SK-N-DZ (cell line): ENCODE data around the gene TRIO.
"Not testable (repeated sequence)": the region's sequence is repeated elsewhere in the genome, so short reads cannot be mapped to it uniquely, and the experiment has no call there.

ENCODE experiments used
- DNase-seq: peaks from one replicate; pipeline ENCODE4 v3.0.0-alpha.2; 2015; ENCODE audit warnings: low spot score

The TRIO gene

DNA sequence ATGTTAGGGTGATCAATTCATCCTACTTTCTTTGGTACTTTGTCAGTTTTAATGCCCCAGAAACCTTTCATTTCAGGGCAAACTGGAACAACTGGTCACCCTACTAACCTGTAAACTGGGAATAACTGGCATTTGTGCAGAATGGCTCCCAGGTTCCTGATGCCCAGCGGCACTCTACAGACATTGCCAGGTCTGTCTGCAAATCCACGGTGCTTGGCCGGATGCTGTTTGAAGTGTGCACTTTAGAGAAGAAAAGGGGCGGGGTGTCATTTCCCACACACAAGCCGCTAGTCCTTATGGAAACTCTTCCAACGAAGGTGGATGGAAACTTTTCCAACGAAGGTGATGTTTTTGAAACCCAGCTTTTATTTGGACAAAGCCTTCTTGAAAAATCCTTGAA is 388.5 kb downstream of the TRIO start:
- DNase-seq: no peak

DNA sequence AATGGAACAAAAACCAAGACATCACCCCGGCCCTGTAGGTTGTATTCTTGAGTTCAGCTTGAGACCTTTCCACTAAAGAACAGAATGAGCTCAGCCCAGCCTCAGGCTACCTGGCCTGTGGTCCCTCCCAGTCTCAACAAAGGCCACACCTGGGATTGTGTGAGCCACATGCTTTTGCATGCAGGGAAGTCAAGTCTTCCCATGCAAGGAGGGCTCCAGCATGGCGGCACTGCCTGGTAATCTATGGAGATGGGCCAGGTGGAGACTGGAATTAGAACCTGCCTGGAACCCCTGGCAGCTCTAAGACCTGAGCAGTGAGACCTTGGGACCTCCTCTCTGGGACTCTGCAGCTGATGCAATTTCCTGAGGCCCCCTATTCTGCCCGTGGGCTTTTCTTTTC is 389.0 kb downstream of the TRIO start:
- DNase-seq: no peak

DNA sequence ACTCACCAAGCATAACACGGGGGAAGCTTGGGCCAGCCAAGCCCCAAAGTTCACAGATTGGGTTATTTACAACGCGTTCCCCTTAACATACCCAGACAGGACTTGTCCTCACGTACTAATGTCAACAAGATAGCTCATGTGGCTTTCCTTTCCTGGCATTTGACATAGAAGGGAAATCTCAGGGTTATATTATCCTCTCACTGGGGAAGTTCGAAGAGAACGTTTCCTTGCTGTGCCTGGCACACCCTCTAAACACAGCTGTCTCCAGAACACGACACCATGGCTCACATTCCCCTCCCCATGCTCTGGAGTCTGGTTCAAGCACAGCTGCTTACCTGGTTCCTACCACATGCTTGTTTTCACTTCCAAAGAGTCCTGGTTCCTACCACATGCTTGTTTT is 391.6 kb downstream of the TRIO start:
- DNase-seq: no peak

DNA sequence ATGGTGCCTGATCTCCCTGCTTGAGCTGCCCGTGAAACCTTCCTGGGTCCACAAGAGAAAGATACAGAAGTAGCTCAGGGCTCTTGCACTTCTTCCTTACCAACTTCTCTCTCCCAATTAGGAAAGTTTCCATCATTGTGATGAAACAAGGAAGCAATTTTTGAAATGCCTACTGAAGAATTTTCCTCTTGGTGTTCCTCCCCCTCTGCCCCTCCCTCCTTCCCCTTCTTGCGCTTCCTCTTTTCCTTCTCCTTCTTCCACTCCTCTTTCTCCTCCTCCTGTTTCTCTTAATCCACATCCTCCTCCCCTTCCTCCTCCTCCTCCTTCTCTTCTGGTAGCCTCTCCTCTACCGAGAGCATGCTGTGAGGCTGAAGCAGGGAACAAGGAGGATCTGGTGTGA is 402.2 kb downstream of the TRIO start:
- DNase-seq: no peak

DNA sequence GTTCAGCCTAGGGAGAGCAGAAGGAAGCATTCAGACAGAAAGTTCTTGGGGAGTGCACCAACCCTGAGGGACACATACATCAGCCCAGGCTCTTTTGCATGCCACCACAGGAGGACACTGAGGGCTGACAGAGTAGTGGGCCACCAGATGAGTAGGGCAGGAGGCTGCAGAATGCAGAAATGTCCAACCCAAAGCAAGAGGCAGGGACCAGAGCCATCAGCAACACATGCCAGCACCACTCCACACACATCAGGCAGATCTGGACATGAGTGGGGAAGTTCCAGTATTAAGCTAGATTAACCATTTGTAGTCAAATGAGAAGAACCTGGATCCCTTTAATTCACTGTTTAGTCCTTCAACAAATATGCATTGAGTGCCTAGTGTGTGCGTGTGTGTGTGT is 402.7 kb downstream of the TRIO start:
- no peak for DNase-seq

DNA sequence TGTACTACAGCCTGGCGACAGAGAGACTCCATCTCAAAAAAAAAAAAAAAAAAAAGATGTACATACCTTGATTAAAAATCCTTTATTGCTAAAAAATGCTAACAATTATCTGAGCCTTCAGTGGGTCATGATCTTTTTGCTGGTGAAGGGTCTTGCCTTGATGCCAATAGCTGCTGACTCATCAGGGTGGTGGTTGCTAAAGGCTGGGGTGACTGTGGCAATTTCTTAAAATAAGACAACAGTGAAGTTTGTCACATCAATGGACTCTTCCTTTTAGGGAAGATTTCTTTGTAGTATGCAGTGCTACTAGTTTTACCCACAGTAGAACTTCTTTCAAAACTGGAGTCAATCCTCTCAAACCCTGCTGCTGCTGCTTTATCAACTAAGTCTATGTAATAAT is 404.5 kb downstream of the TRIO start:
- DNase-seq: no peak

DNA sequence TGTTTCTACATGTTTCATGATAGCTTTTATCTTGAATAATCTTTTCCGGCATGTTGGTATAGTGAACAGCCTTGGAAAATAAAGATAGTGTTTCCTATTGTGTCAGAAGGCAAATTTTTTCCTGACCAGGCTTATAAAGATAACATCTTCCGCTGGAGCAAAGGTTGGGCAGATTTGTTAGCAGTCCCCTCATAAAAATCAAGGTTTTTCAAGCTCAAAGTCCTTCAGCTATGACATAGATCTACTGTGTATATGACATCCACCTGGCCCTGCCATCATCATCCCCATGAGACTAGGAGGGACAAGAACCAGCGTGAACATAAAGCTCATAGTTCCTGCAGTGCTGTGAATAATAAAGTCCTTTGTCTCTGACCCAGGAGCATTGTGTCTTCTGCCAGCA is 408.1 kb downstream of the TRIO start:
- DNase-seq: no peak

DNA sequence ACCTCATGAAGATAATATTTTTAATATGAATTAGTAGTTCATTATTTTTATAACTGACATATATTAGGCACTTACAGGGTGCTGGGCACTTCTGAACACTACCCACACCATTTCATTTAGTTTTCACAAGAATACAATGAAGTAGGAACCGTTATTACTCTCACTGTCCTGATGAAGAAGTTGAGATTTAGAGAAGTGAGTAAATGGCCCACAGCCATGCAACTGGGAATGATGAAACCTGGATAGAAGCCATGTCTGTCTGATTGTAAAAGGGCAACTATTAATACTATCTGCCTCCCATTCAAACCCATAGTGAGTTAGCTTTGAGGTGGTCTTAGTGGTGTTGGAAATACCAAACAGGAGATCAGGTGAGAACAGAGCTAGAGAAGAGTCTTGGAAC is 408.9 kb downstream of the TRIO start:
- no peak for DNase-seq

DNA sequence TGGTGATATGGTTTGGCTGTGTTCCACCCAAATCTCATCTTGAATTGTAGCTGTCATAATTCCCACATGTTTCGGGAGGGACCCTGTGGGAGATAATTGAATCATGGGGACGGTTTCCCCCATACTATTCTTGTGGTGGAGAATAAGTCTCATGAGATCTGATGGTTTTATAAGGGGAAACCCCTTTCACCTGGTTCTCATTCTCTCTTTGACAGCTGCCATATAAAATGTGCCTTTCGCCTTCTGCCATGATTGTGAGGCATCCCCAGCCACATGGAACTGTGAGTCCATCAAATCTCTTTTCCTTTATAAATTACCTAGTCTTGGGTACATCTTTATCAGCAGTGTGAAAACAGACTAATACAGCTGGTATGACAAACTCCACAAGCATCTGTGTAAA is 411.1 kb downstream of the TRIO start:
- DNase-seq: not testable (repeated sequence)

DNA sequence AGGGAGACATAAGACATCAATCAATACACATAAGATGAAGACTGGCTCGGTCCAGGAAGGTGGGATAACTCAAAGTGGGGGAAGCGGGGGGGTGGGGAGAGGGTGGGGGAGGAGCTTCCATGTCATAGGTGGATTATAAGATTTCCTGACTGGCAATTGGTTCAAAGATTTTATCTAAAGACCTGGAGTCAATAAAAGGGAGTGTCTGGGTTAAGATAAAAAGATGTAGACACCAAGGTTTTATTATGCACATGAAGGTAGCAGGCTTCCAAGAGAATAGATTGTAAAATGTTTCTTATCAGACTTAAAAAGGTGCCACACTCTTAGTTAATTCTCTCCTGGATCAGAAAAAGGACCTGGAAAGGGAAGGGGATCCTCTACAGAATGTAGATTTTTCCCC is 412.9 kb downstream of the TRIO start:
- DNase-seq: no peak

DNA sequence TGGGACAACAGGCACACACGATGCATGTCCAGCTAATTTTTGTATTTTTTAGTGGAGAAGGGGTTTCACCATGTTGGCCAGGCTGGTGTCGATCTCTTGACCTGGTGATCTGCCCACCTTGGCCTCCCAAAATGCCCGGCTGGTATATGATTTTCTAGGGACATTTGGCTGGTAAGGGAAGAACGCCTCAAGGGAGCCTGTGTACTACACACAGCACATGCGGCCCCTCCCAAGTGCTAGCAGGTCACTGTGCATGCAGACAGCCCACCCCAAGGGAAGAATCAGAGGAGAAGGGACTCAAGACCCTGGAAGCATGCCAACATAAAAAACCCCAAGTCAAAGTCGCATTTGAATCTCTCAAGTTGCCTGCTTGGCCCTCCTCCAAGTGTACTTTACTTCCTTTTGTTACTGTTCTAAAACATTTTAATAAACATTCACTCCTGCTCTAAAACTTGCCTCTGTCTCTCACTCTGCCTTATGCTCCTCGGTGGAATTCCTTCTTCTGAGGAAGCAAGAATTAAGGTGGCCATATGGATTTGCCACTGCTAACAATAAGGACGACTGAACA is 414.1 kb downstream of the TRIO start:
- DNase-seq: no peak

DNA sequence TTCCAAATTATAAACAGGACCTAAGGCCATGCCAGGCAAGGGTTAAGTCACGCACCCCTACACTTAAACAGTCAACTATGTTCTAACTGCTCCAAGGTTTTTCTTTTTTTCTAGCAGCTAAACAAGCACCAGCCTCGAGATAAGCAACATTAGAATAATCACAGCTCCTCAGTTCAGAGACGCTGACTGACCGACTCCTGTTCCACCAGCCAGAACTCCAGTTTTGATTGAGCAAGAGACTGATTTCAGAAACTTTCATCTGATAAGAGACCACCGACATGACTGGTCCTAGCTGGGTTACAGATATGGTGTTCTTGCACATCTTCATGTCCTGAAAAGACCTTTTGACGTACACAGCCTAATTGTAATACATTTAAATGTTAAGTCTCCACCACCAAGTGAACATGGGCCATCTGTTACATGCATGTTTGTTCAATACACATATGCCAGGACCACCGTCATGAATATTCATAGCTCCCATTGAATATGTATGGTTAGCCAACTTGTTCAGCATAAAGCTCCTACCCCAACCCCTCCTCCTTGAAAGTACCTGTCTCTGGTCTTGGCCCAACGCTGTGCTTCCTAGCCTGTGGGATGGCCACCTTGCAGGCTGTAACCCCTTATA is 414.8 kb downstream of the TRIO start:
- no peak for DNase-seq
